HL-60/S4 (cell line): ENCODE results near the gene LRPAP1.

Experiments used
- in situ Hi-C: fragments of 300-500 bp; cut with MboI; formaldehyde crosslinking; loops from 2 replicates; pipeline ENCODE4 v1.14.3; 2022; ENCODE audit warnings: low sequenced_read_pairs

Gene LRPAP1

GRCh38 chr4:3532751-3533422 lies 665 bp upstream of the LRPAP1 start:
- in situ Hi-C loops = no loop called here

GRCh38 chr4:3531318-3531878 lies 824 bp downstream of the LRPAP1 start:
- in situ Hi-C loops = no loop called here

DNA sequence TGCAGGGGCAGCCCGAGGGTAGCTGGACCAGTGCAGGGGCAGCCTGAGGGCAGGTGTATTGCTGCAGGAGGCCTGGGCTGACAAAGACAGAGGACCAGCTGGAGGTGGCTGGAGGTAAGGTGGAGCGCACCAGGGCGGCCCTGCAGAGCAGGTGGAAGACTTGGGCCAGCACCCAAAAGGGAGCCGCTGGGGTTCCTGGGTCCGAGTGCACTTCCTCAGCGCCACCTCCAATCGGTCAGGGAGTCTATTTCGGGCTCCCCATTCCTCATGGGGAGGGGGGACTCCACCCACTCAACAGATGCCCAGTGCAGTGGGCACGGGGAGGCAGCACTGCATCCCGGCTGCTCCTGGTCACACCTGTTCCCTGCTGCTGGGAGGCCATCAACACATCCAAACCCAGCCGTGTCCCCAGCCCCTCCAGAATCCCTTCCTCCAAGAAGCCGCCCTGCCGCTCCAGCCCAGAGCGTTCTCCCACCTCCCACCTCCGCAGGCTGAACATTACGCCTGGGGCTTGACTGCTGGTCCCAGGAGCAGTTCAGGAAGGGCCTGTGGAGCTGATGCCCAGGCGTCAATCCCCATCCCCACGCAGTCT lies 1.5 kb downstream of the LRPAP1 start:
- in situ Hi-C loops = no loop called here

DNA sequence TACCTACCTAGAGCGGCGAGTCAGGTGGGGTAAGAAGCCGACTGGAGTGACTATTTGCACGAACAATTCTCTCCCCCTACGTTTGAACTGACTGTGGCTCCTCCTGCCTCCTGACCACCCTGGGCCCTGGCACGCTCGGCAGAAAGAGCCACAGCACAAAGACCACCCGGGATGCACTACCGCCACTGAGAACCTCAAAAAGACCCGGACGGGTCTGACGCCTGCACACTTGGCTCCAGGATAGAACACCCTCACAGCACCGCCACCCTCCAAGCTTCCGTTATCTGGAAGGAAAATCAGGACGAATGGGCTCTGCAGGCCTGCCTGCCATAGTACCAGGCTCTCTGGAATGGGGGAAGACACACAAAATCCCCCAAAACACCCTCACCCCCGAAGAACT lies 2.2 kb downstream of the LRPAP1 start:
- in situ Hi-C loops = no loop called here

DNA sequence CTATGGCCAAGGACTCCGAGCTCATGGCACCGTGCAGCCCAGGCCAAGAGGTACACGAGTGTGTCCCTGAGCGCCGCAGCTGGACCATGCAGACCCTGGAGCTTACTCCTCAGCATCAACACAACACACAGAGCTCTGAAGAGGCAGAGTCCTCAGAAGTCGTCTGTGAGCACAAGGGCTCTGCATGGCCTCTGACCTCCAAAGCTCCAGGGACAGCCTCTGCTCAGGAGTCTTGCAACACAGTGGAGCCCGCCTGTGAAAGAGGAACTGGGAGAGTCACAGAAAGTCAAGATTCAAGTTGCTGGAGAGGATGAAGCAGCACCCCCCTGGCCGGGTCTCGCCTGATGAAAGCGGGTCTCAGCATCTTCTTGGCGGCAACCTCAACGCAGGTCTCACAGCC lies 2.9 kb downstream of the LRPAP1 start:
- in situ Hi-C loops = no loop called here

DNA sequence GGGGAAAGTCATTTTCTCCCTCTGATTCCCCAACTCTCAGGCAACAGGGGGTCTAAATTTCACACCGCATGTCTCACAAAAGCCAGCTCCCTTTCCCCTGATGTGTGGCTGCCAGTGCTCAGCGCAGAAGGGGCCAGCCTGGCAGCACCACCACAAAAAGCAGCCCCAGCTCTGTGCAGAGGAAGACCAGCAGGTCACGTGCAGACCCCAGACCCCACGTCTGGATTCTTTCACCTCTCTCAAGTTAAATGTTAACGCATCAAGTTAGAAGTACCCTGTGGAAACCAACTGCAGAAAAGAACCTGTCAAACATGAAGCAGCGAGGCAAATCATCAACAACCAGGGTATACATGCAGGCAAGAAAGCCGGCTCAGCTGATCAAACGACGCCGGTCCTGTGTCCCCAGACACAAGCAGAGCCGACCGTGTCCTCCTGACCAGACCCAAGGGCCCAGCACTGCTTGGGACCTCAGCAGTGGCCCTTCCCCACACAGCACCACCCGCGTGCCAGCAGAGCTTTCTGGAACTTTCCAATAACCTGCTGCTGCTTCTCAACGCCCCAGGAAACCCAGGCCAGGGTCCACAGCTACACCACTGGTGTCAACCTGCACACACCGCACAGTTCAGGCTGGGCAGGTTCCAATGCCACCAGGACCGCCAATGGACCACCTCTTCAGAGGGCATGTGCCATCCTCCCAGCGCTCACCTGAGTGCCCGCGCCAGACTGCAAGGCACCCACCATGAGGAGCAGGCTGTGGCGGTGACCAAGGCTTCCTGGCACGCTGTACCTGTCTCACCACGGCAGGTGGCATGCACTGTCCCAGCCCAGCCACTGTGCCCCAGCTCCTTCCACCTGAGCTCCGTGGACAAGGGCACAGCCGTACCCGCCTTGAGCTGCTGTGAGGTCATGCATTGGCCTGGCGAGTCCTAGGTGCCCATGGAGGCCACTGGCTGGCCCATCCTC lies 4.0 kb downstream of the LRPAP1 start:
- in situ Hi-C loops = no loop called here

DNA sequence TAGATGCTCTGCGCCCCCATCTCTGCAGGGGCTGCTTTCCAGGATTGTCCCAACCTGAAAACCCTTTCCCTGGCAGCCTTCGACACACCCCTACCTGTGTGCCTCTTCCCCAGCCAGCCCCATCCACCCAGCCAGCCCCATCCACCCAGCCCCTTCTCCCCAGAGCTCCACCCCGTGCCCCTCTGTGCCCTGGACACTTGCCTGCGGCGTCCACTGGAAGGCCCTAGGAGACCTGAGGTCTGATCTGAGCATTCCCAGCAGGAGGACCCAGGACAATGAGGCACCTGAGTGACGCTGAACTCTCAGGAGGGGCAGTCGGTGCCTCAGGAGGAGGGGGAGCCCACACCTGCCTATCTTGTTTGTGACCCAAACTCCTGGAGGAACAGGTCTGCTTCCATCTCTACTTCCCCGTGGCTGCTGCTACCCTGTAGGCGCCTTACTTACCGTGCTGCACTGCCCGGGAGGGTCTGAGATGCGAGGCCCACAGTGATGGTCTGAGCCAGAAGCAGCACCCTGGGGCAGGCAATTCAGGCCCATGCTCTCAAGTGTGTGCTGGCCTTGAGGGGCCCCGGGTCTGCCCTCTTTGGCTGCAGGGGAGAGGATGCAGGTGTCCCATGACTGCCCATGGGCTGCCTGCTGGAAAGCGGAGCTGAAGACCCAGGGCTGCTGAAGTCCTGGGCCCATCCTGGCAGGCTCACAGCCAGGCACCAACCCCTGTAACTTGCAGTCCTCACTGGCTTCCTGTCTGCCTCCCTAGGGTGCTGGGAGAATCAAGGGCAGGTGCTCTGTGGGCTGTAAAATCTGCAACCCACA lies 4.9 kb downstream of the LRPAP1 start:
- in situ Hi-C loops = no loop called here

DNA sequence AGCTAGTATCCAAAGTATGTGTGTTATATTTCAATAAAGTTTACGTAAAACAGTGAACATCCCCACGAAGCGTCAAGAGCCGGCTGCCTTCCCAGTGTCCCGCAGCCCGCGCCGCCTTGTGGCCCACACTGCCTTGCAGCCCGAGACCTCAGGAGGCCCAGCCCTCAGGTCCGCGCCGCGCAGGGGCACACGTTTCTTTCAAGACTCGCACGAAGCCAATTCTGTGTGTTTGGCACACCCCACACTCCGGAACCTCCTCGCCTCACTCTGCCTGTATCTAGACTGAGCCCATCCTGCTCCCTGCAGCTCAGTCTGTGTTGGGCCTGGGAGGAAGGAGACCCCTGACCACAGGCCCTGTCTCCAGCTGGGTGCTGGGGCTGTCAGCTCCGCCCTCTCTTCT lies 5.8 kb downstream of the LRPAP1 start:
- in situ Hi-C loops = no loop called here

DNA sequence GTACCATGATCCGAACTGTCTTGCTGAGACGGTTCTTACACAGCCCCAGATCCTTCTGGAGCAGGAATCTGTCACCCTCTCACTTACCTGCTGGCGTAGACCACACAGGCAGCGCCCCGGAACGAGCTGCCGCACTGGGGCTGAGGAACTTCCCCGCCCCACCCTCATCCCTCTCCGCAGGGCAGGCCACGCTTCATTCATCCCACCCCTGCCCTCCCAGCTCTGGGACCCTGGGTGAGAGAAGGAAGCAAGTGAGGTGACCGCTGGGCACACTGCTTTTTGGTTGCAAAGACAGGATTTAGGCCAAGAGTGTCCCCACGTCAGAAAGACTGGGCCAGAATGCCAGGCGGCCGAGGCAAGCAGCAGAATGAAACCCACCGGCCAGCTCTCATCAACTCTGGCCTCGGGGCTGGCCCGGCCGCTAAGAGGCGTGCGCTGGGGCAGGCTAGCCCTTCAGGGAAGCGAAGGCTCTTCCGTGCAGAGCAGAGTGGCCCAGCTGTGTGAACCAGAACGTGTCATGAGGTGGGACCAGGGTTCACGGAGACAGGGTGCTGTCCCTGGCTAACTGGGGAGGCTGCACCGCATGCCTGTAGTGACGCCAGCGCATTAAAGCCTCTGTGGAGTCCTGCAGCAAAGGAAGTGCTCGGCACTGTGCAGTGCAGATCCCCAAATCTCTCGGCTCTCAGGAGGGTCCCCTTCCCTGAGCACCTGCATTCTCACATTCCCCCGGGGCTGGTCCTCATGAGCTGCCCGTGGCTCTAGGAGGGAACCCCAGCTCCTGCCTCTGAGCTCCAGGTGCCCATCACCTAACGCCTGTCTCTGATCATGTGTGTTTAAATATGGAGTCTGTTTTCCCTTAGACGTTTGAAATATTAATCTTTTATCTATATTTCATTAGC lies 6.4 kb downstream of the LRPAP1 start:
- in situ Hi-C loops = no loop called here

GRCh38 chr4:3524920-3525319 lies 7.3 kb downstream of the LRPAP1 start:
- in situ Hi-C loops = no loop called here

DNA sequence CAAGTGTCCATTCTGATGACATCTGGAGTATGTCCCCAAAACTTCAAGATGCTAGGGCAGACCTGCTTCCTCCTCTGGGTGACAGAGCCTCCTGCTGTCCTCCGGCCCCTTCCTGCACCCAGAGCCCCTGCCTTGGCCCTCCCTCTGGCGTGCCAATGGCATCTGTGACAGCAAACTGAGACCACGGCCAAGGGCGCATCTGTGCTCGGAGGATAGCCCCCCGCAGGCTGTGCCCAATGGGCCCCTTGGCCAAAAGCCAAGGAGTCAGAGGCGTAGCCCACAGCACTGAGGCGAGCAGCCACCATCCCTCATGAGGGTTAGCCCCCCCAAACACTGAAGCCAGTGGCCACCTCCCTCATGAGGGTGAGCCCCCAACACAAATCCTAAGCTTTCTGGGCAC lies 7.9 kb downstream of the LRPAP1 start:
- in situ Hi-C loops = no loop called here

GRCh38 chr4:3523628-3524221 lies 8.5 kb downstream of the LRPAP1 start:
- in situ Hi-C loops = no loop called here

DNA sequence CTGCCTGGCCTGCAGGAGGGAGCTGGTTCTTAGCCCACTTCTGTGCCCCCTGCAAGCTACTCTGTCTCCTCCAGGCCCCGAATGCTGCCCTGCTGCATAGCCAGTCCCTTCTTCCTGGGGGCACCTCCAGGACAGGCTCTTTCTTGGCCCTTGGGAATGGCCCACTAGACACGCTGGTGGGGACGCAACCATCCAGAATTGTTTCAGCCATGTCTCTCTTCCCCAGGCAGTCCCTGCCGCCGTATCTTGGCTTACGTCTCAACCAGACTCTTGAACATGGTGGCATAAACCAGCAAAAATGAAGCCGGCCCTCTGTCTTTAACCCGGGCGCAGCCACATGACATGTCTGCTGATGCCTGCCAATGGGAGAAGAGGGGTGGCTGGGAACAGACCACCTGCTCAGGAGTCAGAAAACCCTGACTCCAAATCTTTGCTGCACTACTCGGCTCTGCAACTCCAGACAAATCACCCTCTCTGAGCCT lies 9.0 kb downstream of the LRPAP1 start:
- in situ Hi-C loops = no loop called here

DNA sequence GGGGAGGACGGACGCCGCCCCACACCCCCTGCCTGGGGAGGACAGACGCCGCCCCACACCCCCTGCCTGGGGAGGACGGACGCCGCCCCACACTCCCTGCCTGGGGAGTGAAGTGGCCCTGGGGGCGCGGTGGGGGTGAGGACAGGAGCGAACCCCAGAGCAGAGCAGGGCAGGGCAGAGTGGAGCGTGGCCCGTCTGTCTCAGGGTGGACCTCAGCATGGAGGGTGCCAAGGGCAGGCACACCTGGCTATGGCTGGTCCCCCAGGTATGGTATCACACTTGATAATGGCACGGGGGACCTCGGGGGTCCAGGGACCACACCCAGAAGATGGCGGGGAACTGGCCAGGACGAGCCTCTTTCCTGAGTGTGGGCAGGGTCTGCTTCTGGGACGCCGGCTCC lies 9.6 kb downstream of the LRPAP1 start:
- in situ Hi-C loops = no loop called here

GRCh38 chr4:3522326-3522640 lies 9.9 kb downstream of the LRPAP1 start:
- in situ Hi-C loops = no loop called here

DNA sequence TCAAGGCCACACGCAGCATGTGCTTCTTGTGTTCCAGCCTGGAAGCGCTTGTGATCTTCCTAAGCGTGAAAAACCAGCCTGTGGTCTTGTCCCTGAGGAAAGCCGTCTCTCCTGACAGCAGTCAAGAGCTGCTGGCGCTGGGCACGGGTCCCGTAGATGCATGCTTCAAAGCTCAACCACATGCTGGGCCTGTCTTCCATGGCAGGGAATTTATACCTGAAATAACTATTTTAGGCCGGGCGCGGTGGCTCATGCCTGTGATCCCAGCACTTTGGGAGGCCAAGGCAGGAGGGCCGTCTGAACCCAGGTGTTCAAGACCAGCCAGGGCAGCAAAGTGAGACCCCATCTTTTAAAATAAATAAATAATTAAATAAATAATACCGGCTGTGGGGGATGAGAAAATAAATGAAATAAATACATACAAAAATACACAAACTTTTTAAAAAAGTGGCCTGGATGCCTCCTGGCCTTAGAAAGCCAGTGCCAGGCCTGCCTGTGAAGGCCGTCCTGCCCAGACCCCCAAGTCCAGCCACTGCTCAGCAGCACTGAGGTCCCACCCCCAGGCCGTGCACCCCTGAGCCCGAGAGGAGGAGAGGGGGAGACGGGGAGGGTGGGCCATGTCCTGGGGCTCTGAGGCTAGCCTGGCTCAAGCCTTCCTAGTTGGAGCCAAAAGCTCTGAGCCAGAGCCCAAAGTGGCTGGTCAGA lies 10.4 kb downstream of the LRPAP1 start:
- in situ Hi-C loops = no loop called here

GRCh38 chr4:3520796-3521600 lies 11.2 kb downstream of the LRPAP1 start:
- in situ Hi-C loops = no loop called here

- in situ Hi-C loops = no loop called here
These were observed 11.9 kb downstream of the LRPAP1 start for GRCh38 chr4:3520276-3520675.
